Mesothelial cell of epicardium (in vitro differentiated cells): ENCODE results near the gene CACNA1F. TPM values are rescaled to one million over a fixed set of nuclear protein-coding genes. Genes with fewer than 3 reads are reported as not detected.

Experiments used
- DNase-seq, 2 experiments: peaks; one replicate each; pipeline ENCODE4 v3.0.0; 2021; ENCODE audit warnings: low spot score in 2 of 2; ENCODE audit not compliant: unreplicated experiment in 2 of 2
- H3K27ac Mint-ChIP-seq: 2 replicates; pipeline ENCODE4 v1.8.0; 2021; ENCODE audit warnings: mixed read lengths
- H3K27me3 Mint-ChIP-seq: 2 replicates; pipeline ENCODE4 v1.8.0; 2021; ENCODE audit warnings: low read depth, mixed read lengths
- H3K36me3 Mint-ChIP-seq: 2 replicates; pipeline ENCODE4 v1.8.0; 2021; ENCODE audit warnings: mixed read lengths
- H3K4me1 Mint-ChIP-seq: 2 replicates; pipeline ENCODE4 v1.8.0; 2021; ENCODE audit warnings: mixed read lengths
- H3K4me3 Mint-ChIP-seq: 2 replicates; pipeline ENCODE4 v1.8.0; 2021; ENCODE audit warnings: mild to moderate bottlenecking, moderate library complexity, mixed read lengths
- H3K9me3 Mint-ChIP-seq: 2 replicates; pipeline ENCODE4 v1.8.0; 2021; ENCODE audit warnings: mixed read lengths
- CTCF ChIP-seq: fragments of 200-600 bp; sonication (generic); IDR thresholded peaks from one replicate; pipeline ENCODE4 v1.5.0; 2021; ENCODE audit warnings: antibody characterized with exemption; ENCODE audit not compliant: unreplicated experiment
- total RNA-seq: library from RNA; stranded (reverse); gene quantifications from 3 replicates; pipeline ENCODE4 v1.2.1, GENCODE V29; 2021

The CACNA1F gene
- total RNA-seq, 1 donor from 2014 or later, result 0.47 TPM

GRCh38 chrX:49263631-49264030 is 30.5 kb upstream of the CACNA1F start:
- Mint-ChIP-seq H3K27ac (no peak overlapping the region), H3K9me3 (peaks cover 17% of the 10 kb centered on the region), H3K4me1 (peaks cover 3% of the 10 kb centered on the region), H3K27me3 (no peaks in the 10 kb centered on the region), H3K4me3 (no peak overlapping the region), H3K36me3 (no peaks in the 10 kb centered on the region)
- TF ChIP-seq CTCF, result no peak
- no peak for DNase-seq

- Mint-ChIP-seq H3K4me3 (no peak overlapping the region), H3K36me3 (no peaks in the 10 kb centered on the region), H3K4me1 (no peaks in the 10 kb centered on the region), H3K9me3 (peaks cover 13% of the 10 kb centered on the region), H3K27ac (no peak overlapping the region), H3K27me3 (no peaks in the 10 kb centered on the region)
- no peak for DNase-seq
- TF ChIP-seq CTCF, result no peak
These were observed 29.5 kb upstream of the CACNA1F start for GRCh38 chrX:49262603-49263002.

- DNase-seq, result no peak
- Mint-ChIP-seq H3K4me3 (no peak overlapping the region), H3K27ac (no peak overlapping the region), H3K4me1 (no peaks in the 10 kb centered on the region), H3K9me3 (peaks cover 13% of the 10 kb centered on the region), H3K36me3 (no peaks in the 10 kb centered on the region), H3K27me3 (no peaks in the 10 kb centered on the region)
- no peak for TF ChIP-seq CTCF
These were observed 27.3 kb upstream of the CACNA1F start for GRCh38 chrX:49260221-49260985.

GRCh38 chrX:49258749-49259124 is 25.6 kb upstream of the CACNA1F start:
- Mint-ChIP-seq H3K9me3 (peaks cover 13% of the 10 kb centered on the region), H3K4me3 (no peak overlapping the region), H3K27me3 (no peaks in the 10 kb centered on the region), H3K27ac (no peak overlapping the region), H3K36me3 (no peaks in the 10 kb centered on the region), H3K4me1 (no peaks in the 10 kb centered on the region)
- DNase-seq, result no peak
- TF ChIP-seq CTCF, result no peak

GRCh38 chrX:49257846-49258748 is 25.0 kb upstream of the CACNA1F start:
- Mint-ChIP-seq H3K4me3 (no peak overlapping the region), H3K27me3 (no peaks in the 10 kb centered on the region), H3K9me3 (peaks cover 13% of the 10 kb centered on the region), H3K36me3 (no peaks in the 10 kb centered on the region), H3K27ac (no peak overlapping the region), H3K4me1 (no peaks in the 10 kb centered on the region)
- TF ChIP-seq CTCF, result no peak
- DNase-seq, result no peak
